DND-41 (cell line): Measurements from ENCODE around the gene CRB3.

Source experiments
- ATAC-seq: fragments of 200-7000 bp; cut with Tn5 transposase; 3 replicates; pipeline ENCODE4 v1.9.1; 2021; ENCODE audit warnings: low read depth; ENCODE audit not compliant: insufficient read depth
- DNase-seq: peaks from one replicate; pipeline ENCODE4 v3.0.0-alpha.2; 2020
- H2AFZ ChIP-seq: 2 replicates; pipeline ENCODE4 v1.6.0; 2012; ENCODE audit warnings: low read depth, low read length
- H3K27ac ChIP-seq: 2 replicates; pipeline ENCODE4 v1.5.1; 2012; ENCODE audit warnings: low read length, inconsistent platforms
- H3K27me3 ChIP-seq: fragments of 200-600 bp; sonication (generic); 2 replicates; pipeline ENCODE4 v1.6.0; 2012; ENCODE audit warnings: low read length, mild to moderate bottlenecking, inconsistent platforms; ENCODE audit not compliant: insufficient read depth, poor library complexity
- H3K36me3 ChIP-seq: 2 replicates; pipeline ENCODE4 v1.5.1; 2012; ENCODE audit warnings: low read length, inconsistent platforms; ENCODE audit not compliant: insufficient read depth
- H3K4me1 ChIP-seq: 2 replicates; pipeline ENCODE4 v1.5.1; 2012; ENCODE audit warnings: mild to moderate bottlenecking, low read length; ENCODE audit not compliant: insufficient read depth
- H3K4me2 ChIP-seq: 2 replicates; pipeline ENCODE4 v1.6.0; 2012; ENCODE audit warnings: mild to moderate bottlenecking, moderate library complexity, low read length, inconsistent platforms; ENCODE audit not compliant: insufficient read depth
- H3K4me3 ChIP-seq, 2 experiments: fragments of 200-600 bp in 1 of 2; shearing (Covaris generic) in 1 of 2; 2 replicates each; pipeline ENCODE4 v1.5.1; 2012 to 2016; ENCODE audit warnings: inconsistent platforms in 2 of 2, low read length in 2 of 2, mild to moderate bottlenecking in 2 of 2, low read depth in 1 of 2, moderate library complexity in 1 of 2
- H3K79me2 ChIP-seq: 2 replicates; pipeline ENCODE4 v1.6.0; 2012; ENCODE audit warnings: low read length, inconsistent platforms; ENCODE audit not compliant: insufficient read depth
- H3K9ac ChIP-seq: 2 replicates; pipeline ENCODE4 v1.6.0; 2012; ENCODE audit warnings: low read depth, mild to moderate bottlenecking, inconsistent platforms, low read length, moderate library complexity
- H3K9me3 ChIP-seq: 2 replicates; pipeline ENCODE4 v1.5.1; 2012; ENCODE audit warnings: low read length, moderate library complexity, mild to moderate bottlenecking, inconsistent platforms; ENCODE audit not compliant: insufficient read depth, severe bottlenecking
- H4K20me1 ChIP-seq: 2 replicates; pipeline ENCODE4 v1.6.0; 2012; ENCODE audit warnings: low read length; ENCODE audit not compliant: insufficient read depth
- EZH2 ChIP-seq: IDR thresholded peaks from 3 replicates; pipeline ENCODE4 v1.6.1; 2012; ENCODE audit warnings: borderline replicate concordance, low read depth, mild to moderate bottlenecking, moderate library complexity, low read length, inconsistent platforms; ENCODE audit not compliant: severe bottlenecking
- TF ChIP-seq, protein P1 (sequence below): IDR thresholded peaks from 2 replicates; pipeline ENCODE4 v1.5.1; 2012; ENCODE audit warnings: borderline replicate concordance, low read length, moderate library complexity, mild to moderate bottlenecking; ENCODE audit not compliant: poor library complexity, severe bottlenecking; ENCODE audit errors: extremely low read depth

CRB3 gene

DNA sequence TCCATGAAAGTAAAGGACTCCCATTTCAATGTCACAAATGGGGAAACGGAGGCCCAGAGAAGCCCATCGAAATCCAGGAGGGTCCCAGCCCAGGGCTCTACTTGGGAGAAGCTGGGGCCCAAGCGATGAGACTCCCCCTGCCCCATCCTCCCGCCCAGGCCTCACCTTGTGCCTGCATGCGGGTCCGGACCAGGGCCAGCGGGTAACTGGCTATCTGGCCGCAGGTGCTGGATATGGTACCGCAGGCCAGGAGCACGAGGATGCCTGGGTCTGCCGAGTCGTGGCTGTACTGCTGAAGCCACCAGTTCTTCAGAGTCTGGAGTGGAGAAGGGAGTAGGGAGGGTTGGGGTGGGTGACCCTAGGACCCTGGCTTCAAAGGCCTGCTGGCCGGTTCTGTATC is 20.1 kb upstream of the CRB3 start:
- no peak for DNase-seq

DNA sequence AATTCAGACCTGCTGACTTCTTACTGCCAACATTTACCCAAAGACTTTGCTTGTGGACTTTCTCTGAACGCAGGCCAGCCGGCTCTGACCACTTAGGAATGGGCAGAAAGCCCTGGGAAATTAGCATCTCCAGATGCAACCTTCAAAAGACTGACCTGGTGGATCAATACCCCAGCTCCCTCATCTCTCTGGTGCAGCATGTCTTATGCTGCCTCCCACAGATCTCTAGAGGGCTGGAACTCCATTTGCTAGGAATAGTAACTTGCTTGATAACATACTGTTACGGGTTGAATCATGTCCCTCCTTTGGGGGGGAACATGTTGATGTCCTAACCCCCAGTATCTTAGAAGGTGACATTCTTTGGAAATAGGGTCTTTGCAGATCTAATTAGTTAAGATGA is 17.6 kb upstream of the CRB3 start:
- H3K9me3 ChIP-seq = no peaks in the 10 kb centered on the region
- no peaks in the 10 kb centered on the region for H3K79me2 ChIP-seq
- no peak for DNase-seq
- no peak overlapping the region for H3K4me2 ChIP-seq
- no peaks in the 10 kb centered on the region for H3K4me1 ChIP-seq
- peaks cover 8% of the 10 kb centered on the region; the same call in 1 of the 2 replicates for H3K36me3 ChIP-seq
- no peak overlapping the region for H2AFZ ChIP-seq
- no peaks in the 10 kb centered on the region for H3K27me3 ChIP-seq
- ATAC-seq = no peak
- no peak overlapping the region for H3K9ac ChIP-seq
- no peaks in the 10 kb centered on the region; the same call in 1 of the 2 replicates for H4K20me1 ChIP-seq
- H3K27ac ChIP-seq = no peak overlapping the region
- no peak overlapping the region for H3K4me3 ChIP-seq
- TF ChIP-seq, protein P1, sequence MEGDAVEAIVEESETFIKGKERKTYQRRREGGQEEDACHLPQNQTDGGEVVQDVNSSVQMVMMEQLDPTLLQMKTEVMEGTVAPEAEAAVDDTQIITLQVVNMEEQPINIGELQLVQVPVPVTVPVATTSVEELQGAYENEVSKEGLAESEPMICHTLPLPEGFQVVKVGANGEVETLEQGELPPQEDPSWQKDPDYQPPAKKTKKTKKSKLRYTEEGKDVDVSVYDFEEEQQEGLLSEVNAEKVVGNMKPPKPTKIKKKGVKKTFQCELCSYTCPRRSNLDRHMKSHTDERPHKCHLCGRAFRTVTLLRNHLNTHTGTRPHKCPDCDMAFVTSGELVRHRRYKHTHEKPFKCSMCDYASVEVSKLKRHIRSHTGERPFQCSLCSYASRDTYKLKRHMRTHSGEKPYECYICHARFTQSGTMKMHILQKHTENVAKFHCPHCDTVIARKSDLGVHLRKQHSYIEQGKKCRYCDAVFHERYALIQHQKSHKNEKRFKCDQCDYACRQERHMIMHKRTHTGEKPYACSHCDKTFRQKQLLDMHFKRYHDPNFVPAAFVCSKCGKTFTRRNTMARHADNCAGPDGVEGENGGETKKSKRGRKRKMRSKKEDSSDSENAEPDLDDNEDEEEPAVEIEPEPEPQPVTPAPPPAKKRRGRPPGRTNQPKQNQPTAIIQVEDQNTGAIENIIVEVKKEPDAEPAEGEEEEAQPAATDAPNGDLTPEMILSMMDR = no peak
- no peak for TF ChIP-seq EZH2

More for the DNA sequence above, 20.1 kb upstream of the CRB3 start:
- H3K79me2 ChIP-seq = no peaks in the 10 kb centered on the region
- no peaks in the 10 kb centered on the region for H3K27me3 ChIP-seq
- no peak overlapping the region for H3K4me3 ChIP-seq
- H2AFZ ChIP-seq = no peak overlapping the region
- H3K27ac ChIP-seq = no peak overlapping the region
- H3K36me3 ChIP-seq = peaks cover 5% of the 10 kb centered on the region; the same call in 1 of the 2 replicates
- no peak overlapping the region for H3K4me2 ChIP-seq
- no peaks in the 10 kb centered on the region for H3K4me1 ChIP-seq
- no peaks in the 10 kb centered on the region for H3K9me3 ChIP-seq
- peaks cover 2% of the 10 kb centered on the region; the same call in 1 of the 2 replicates for H4K20me1 ChIP-seq
- ATAC-seq = no peak
- no peak overlapping the region for H3K9ac ChIP-seq
- TF ChIP-seq, protein P1 = no peak
- TF ChIP-seq EZH2 = no peak

DNA sequence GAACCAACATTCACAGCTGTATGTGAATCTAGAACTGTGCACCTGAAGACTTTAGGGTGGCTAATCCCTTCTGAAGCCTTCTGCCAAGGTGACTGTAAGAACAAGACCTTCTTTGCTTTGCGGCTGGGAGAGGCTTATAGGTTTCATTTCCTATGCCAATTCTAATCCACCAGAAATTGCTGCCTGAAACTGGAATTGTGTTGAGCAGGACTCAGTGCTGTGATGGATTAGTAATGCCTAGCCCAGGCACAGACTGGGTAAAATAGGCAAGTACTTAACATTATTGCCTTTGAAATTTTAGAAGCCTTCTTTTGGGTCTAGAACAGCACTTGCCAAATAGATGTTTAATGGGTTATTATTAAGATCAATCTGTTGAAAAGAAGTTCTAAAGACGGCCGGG is 16.0 kb upstream of the CRB3 start:
- H3K9me3 ChIP-seq = no peaks in the 10 kb centered on the region
- H3K79me2 ChIP-seq = no peaks in the 10 kb centered on the region
- no peak overlapping the region for H3K9ac ChIP-seq
- H2AFZ ChIP-seq = no peak overlapping the region
- H3K4me3 ChIP-seq = no peak overlapping the region
- no peak overlapping the region for H3K4me2 ChIP-seq
- H3K36me3 ChIP-seq = peaks cover 11% of the 10 kb centered on the region; the same call in 1 of the 2 replicates
- H3K27ac ChIP-seq = no peak overlapping the region
- H3K27me3 ChIP-seq = no peaks in the 10 kb centered on the region
- TF ChIP-seq, protein P1 = no peak
- TF ChIP-seq EZH2 = no peak
- ATAC-seq (no peak), DNase-seq (no peak)
- H4K20me1 ChIP-seq = no peaks in the 10 kb centered on the region
- no peaks in the 10 kb centered on the region for H3K4me1 ChIP-seq

DNA sequence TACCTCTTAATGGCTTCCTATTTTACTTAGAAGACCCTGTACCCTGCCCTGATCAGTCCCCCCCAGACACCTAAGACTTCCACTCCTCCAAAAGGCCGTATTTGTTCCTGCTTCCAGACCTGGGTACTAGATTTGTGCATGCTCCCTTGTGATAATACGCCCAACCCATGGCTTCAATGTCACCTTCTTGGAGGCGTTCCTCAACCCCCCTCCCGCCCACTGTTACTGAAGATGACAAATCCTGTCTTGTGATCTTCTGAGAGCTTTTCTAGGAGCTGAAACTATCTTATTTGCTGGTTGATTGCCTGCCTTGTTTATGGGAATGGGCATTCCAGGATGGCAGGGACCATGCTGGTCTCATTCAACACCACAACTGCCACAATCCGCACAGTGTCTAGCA is 13.9 kb upstream of the CRB3 start:
- Histone ChIP-seq H3K27ac (no peak overlapping the region), H3K4me1 (no peaks in the 10 kb centered on the region), H3K36me3 (peaks cover 32% of the 10 kb centered on the region), H3K9me3 (peaks cover 16% of the 10 kb centered on the region), H4K20me1 (no peaks in the 10 kb centered on the region), H3K79me2 (no peaks in the 10 kb centered on the region), H3K9ac (no peak overlapping the region), H3K27me3 (no peaks in the 10 kb centered on the region), H2AFZ (no peak overlapping the region), H3K4me3 (no peak overlapping the region), H3K4me2 (no peak overlapping the region)
- TF ChIP-seq, protein P1 = no peak
- no peak for TF ChIP-seq EZH2
- ATAC-seq = no peak
- no peak for DNase-seq
